GM23338 (cell line): Measurements from ENCODE around the gene CAPN1. TPM values are rescaled to one million over a fixed set of nuclear protein-coding genes. Genes with fewer than 3 reads are reported as not detected.

Source experiments
- ATAC-seq: fragments of 200-7000 bp; cut with Tn5 transposase; 3 replicates; pipeline ENCODE4 v1.9.1; 2020
- DNase-seq: peaks from one replicate; pipeline ENCODE4 v3.0.0-alpha.2; 2015; ENCODE audit warnings: low spot score
- H2AFZ ChIP-seq: fragments of 200-600 bp; sonication (generic); 2 replicates; pipeline ENCODE4 v1.8.0; 2016; ENCODE audit warnings: antibody characterized with exemption, mild to moderate bottlenecking, moderate library complexity
- H3F3A ChIP-seq: fragments of 200-600 bp; sonication (generic); replicated peaks from 2 replicates; pipeline ENCODE4 v1.8.0; 2017; ENCODE audit warnings: antibody characterized with exemption, mixed run types, low read depth
- H3K27ac ChIP-seq: fragments of 200-600 bp; sonication (generic); 2 replicates; pipeline ENCODE4 v1.6.1; 2016; ENCODE audit warnings: low read depth
- H3K27me3 ChIP-seq: fragments of 200-600 bp; sonication (generic); 2 replicates; pipeline ENCODE4 v1.8.0; 2016; ENCODE audit warnings: mild to moderate bottlenecking, mixed run types, moderate library complexity; ENCODE audit not compliant: insufficient read depth
- H3K36me3 ChIP-seq: fragments of 200-600 bp; sonication (generic); 2 replicates; pipeline ENCODE4 v1.8.0; 2016; ENCODE audit warnings: mild to moderate bottlenecking; ENCODE audit not compliant: insufficient read depth
- H3K4me1 ChIP-seq: fragments of 200-600 bp; sonication (generic); 2 replicates; pipeline ENCODE4 v1.8.0; 2016; ENCODE audit warnings: mild to moderate bottlenecking, moderate library complexity; ENCODE audit not compliant: insufficient read depth
- H3K4me2 ChIP-seq: fragments of 200-600 bp; sonication (generic); 2 replicates; pipeline ENCODE4 v1.7.1; 2017; ENCODE audit warnings: mixed run types
- H3K4me3 ChIP-seq: fragments of 200-600 bp; sonication (generic); 2 replicates; pipeline ENCODE4 v1.6.1; 2016; ENCODE audit warnings: mixed run types
- H3K79me2 ChIP-seq: fragments of 200-600 bp; sonication (generic); replicated peaks from 2 replicates; pipeline ENCODE4 v1.8.0; 2017; ENCODE audit warnings: mild to moderate bottlenecking; ENCODE audit not compliant: insufficient read depth
- H3K9me2 ChIP-seq: fragments of 200-600 bp; sonication (generic); 2 replicates; pipeline ENCODE4 v1.8.0; 2017; ENCODE audit not compliant: insufficient read depth
- H4K20me1 ChIP-seq: fragments of 200-600 bp; sonication (generic); replicated peaks from 2 replicates; pipeline ENCODE4 v1.8.0; 2017; ENCODE audit warnings: mild to moderate bottlenecking; ENCODE audit not compliant: insufficient read depth
- H3K27ac Mint-ChIP-seq: 2 replicates; pipeline ENCODE4 v1.8.0; 2020; ENCODE audit warnings: inconsistent platforms, mild to moderate bottlenecking, moderate library complexity, mixed read lengths
- H3K27me3 Mint-ChIP-seq: 3 replicates; pipeline ENCODE4 v1.8.0; 2022; ENCODE audit warnings: low read depth, mild to moderate bottlenecking, moderate library complexity, mixed read lengths, inconsistent platforms; ENCODE audit not compliant: insufficient read depth, poor library complexity
- H3K36me3 Mint-ChIP-seq: 3 replicates; pipeline ENCODE4 v1.8.0; 2021; ENCODE audit warnings: low read depth, mild to moderate bottlenecking, inconsistent platforms, moderate library complexity, mixed read lengths
- H3K4me1 Mint-ChIP-seq: 3 replicates; pipeline ENCODE4 v1.8.0; 2020; ENCODE audit warnings: mild to moderate bottlenecking, inconsistent platforms, mixed read lengths
- H3K4me3 Mint-ChIP-seq: 3 replicates; pipeline ENCODE4 v1.8.0; 2021; ENCODE audit warnings: moderate library complexity, mild to moderate bottlenecking, inconsistent platforms, mixed read lengths
- H3K9me3 Mint-ChIP-seq: 3 replicates; pipeline ENCODE4 v1.8.0; 2020; ENCODE audit warnings: moderate library complexity, mild to moderate bottlenecking, inconsistent platforms, mixed read lengths
- JUNB ChIP-seq: IDR thresholded peaks from one replicate; pipeline ENCODE4 v1.6.1; 2016; ENCODE audit warnings: antibody characterized with exemption; ENCODE audit not compliant: unreplicated experiment
- POLR2AphosphoS5 ChIP-seq: IDR thresholded peaks from 2 replicates; pipeline ENCODE4 v1.6.1; 2016; ENCODE audit warnings: antibody characterized with exemption, low read depth
- REST ChIP-seq: IDR thresholded peaks from one replicate; pipeline ENCODE4 v1.6.1; 2018; ENCODE audit warnings: antibody characterized with exemption; ENCODE audit not compliant: unreplicated experiment
- STAT1 ChIP-seq: IDR thresholded peaks from one replicate; pipeline ENCODE4 v1.6.1; 2016; ENCODE audit warnings: antibody characterized with exemption; ENCODE audit not compliant: unreplicated experiment
- ZNF331 ChIP-seq: fragments of 250-450 bp; sonication (Bioruptor Pico); IDR thresholded peaks from 2 replicates; pipeline ENCODE4 v1.5.0; 2020; ENCODE audit warnings: low read depth, mild to moderate bottlenecking, moderate library complexity
- ZNF462 ChIP-seq: fragments of 250-450 bp; sonication (Bioruptor Pico); IDR thresholded peaks from 2 replicates; pipeline ENCODE4 v1.5.0; 2020; ENCODE audit warnings: mild to moderate bottlenecking, moderate library complexity
- polyA plus RNA-seq: library from polyadenylated mRNA; unstranded; fragments of >200 nt; fragmentation: Nextera tagmentation; extraction: Ambion mirVana; gene quantifications from 2 replicates; pipeline ENCODE4 v1.2.1, GENCODE V29; 2016
- total RNA-seq: library from RNA; depleted of rRNA; stranded (reverse); fragments of >200 nt; shearing (Covaris generic); gene quantifications from 2 replicates; pipeline ENCODE4 v1.2.3, GENCODE V29; 2014

Gene CAPN1
- total and polyA plus RNA-seq, 2 experiments from 2014 or later: 67.3 to 277 TPM

GRCh38 chr11:65251476-65251875, 69.7 kb downstream of the CAPN1 start (continued):
- TF ChIP-seq JUNB (no peak), POLR2AphosphoS5 (no peak), STAT1 (no peak), ZNF331 (CRISPR knock-in tag) (no peak)

GRCh38 chr11:65254724-65255123, 73.0 kb downstream of the CAPN1 start:
- no peak overlapping the region for H2AFZ ChIP-seq
- Mint-ChIP-seq H3K36me3 (no peaks in the 10 kb centered on the region), H3K9me3 (no peaks in the 10 kb centered on the region; the same call in 2 of the 3 replicates), H3K4me1 (no peaks in the 10 kb centered on the region), H3K4me3 (no peak overlapping the region), H3K27ac (no peak overlapping the region), H3K27me3 (peaks cover 12% of the 10 kb centered on the region)
- no peaks in the 10 kb centered on the region for H3K79me2 ChIP-seq
- no peaks in the 10 kb centered on the region for H3K4me1 ChIP-seq
- H3K27ac ChIP-seq: no peak overlapping the region
- DNase-seq (no peak), ATAC-seq (no peak)
- no peak for TF ChIP-seq REST
- TF ChIP-seq ZNF462 (CRISPR knock-in tag): no peak
- TF ChIP-seq STAT1: no peak
- no peaks in the 10 kb centered on the region for H4K20me1 ChIP-seq
- H3K4me2 ChIP-seq: no peak overlapping the region
- no peaks in the 10 kb centered on the region for H3K9me2 ChIP-seq
- H3K36me3 ChIP-seq: no peaks in the 10 kb centered on the region
- no peaks in the 10 kb centered on the region for H3K27me3 ChIP-seq
- peaks cover 7% of the 10 kb centered on the region; the same call in 1 of the 2 replicates for H3F3A ChIP-seq
- H3K4me3 ChIP-seq: no peak overlapping the region
